Sigmoid colon (tissue), 7 donors: Measurements from ENCODE around the gene TUT4. TPM values are rescaled to one million over a fixed set of nuclear protein-coding genes. Genes with fewer than 3 reads are reported as not detected.

Source experiments
- DNase-seq: peaks from one replicate; pipeline ENCODE4 v3.0.0-alpha.2; 2019
- H3K27ac ChIP-seq, 4 donors: fragments of 200-600 bp; sonication (generic); one replicate each; pipeline ENCODE4 v1.5.1; 2016 to 2019; ENCODE audit warnings: mild to moderate bottlenecking in 1 of 4
- H3K27me3 ChIP-seq, 3 donors: fragments of 200-600 bp; sonication (generic); one replicate each; pipeline ENCODE4 v1.5.1; 2019; ENCODE audit warnings: mild to moderate bottlenecking in 1 of 3
- H3K36me3 ChIP-seq, 4 donors: fragments of 200-600 bp; sonication (generic); one replicate each; pipeline ENCODE4 v1.5.1; 2016 to 2019
- H3K4me1 ChIP-seq, 4 donors: fragments of 200-600 bp; sonication (generic); one replicate each; pipeline ENCODE4 v1.5.1; 2017 to 2019
- H3K4me3 ChIP-seq, 4 donors: fragments of 200-600 bp; sonication (generic); one replicate each; pipeline ENCODE4 v1.5.1; 2017 to 2019; ENCODE audit warnings: mild to moderate bottlenecking in 2 of 4, moderate library complexity in 1 of 4
- H3K9me3 ChIP-seq, 4 donors: fragments of 200-600 bp in 3 of 4; sonication (generic) in 3 of 4; one replicate each; pipeline versions ENCODE4 v1.5.1 to v1.6.1; 2013 to 2019
- EP300 ChIP-seq, 4 donors: sonication (generic); formaldehyde crosslinking; IDR thresholded peaks; one replicate each; pipeline ENCODE4 v1.6.1; 2017; ENCODE audit warnings: antibody characterized with exemption in 4 of 4
- POLR2A ChIP-seq, 2 donors: fragments of 450-650 bp; IDR thresholded peaks; one replicate each; pipeline ENCODE4 v1.6.1; 2016; ENCODE audit warnings: antibody characterized with exemption in 2 of 2, mild to moderate bottlenecking in 2 of 2, moderate library complexity in 2 of 2
- POLR2AphosphoS5 ChIP-seq, 4 donors: sonication (generic); formaldehyde crosslinking; IDR thresholded peaks; one replicate each; pipeline ENCODE4 v1.6.1; 2017; ENCODE audit warnings: antibody characterized with exemption in 4 of 4
- WGBS, 2 donors: extraction: QIAGEN DNeasy Blood & Tissue Kit; methylation state at CpG; one replicate each; pipeline ENCODE4 v1.1.7; 2013; 5-methylcytosine and 5-hydroxymethylcytosine counted together
- intact Hi-C: fragments of 100-400 bp; cut with DNase I; formaldehyde crosslinking; loops from one replicate; pipeline ENCODE4 v1.15.1; 2023
- polyA plus RNA-seq, 3 donors: library from polyadenylated mRNA; stranded (reverse); fragments of 200-250 nt; gene quantifications; one replicate each; pipeline ENCODE4 v1.2.3, GENCODE V29; 2013
- total RNA-seq, 4 donors: library from RNA; depleted of rRNA; stranded (reverse); fragments of >200 nt; gene quantifications; one replicate each; pipeline ENCODE4 v1.1.0, GENCODE V29; 2016
- TF ChIP-seq, protein P1 (sequence below), 4 experiments: fragments of 450-650 bp in 3 of 4; fragments of 200-600 bp in 1 of 4; IDR thresholded peaks; one replicate each; pipeline ENCODE4 v1.5.1; 2016 to 2019; ENCODE audit warnings: antibody characterized with exemption in 4 of 4, mild to moderate bottlenecking in 3 of 4, moderate library complexity in 2 of 4
- donor health status: healthy with polysubstance abuse.
- donor health status: Bipolar disorder and iron deficiency.
- donor health status: healthy.

TUT4 gene
- total and polyA plus RNA-seq, 7 donors: 3.2 to 66.9 (median 50.4) TPM

DNA sequence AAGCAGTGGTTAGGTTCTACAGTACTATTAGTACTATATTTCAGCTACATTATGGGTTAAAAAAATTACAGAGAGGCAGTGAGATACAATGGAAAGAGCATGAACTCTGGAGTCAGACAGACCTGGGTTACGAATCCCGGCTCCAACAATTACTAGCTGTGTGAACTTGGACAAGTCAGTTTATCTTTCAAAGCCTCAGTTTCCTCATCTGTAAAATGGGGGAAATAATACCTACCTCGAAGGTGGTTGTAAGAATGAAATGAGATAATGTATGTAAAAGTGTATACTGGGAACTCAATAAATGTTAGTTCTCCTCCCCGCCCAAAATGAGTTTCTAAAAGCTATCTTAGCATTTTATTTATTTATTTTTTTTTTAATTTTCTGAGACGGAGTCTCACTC, 89.0 kb downstream of the TUT4 start:
- 96% methylated on average over 5 of the region's 5 CpGs for WGBS, 2 donors
- DNase-seq: no peak
- Histone ChIP-seq H3K9me3 (no peaks in the 10 kb centered on the region), H3K27me3 (no peaks in the 10 kb centered on the region), H3K4me3 (no peak overlapping the region), H3K36me3 (peaks cover 0 to 26% (median 0%) of the 10 kb centered on the region in 4 donors), H3K27ac (no peak overlapping the region), H3K4me1 (no peaks in the 10 kb centered on the region)
- intact Hi-C loops: no loop called here
- TF ChIP-seq EP300 (IDR thresholded peaks at IDR 0.05) (no peak), POLR2A (IDR thresholded peaks at IDR 0.05) (no peak), POLR2AphosphoS5 (IDR thresholded peaks at IDR 0.05) (no peak)
- TF ChIP-seq, protein P1, sequence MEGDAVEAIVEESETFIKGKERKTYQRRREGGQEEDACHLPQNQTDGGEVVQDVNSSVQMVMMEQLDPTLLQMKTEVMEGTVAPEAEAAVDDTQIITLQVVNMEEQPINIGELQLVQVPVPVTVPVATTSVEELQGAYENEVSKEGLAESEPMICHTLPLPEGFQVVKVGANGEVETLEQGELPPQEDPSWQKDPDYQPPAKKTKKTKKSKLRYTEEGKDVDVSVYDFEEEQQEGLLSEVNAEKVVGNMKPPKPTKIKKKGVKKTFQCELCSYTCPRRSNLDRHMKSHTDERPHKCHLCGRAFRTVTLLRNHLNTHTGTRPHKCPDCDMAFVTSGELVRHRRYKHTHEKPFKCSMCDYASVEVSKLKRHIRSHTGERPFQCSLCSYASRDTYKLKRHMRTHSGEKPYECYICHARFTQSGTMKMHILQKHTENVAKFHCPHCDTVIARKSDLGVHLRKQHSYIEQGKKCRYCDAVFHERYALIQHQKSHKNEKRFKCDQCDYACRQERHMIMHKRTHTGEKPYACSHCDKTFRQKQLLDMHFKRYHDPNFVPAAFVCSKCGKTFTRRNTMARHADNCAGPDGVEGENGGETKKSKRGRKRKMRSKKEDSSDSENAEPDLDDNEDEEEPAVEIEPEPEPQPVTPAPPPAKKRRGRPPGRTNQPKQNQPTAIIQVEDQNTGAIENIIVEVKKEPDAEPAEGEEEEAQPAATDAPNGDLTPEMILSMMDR (IDR thresholded peaks at IDR 0.05): no peak

DNA sequence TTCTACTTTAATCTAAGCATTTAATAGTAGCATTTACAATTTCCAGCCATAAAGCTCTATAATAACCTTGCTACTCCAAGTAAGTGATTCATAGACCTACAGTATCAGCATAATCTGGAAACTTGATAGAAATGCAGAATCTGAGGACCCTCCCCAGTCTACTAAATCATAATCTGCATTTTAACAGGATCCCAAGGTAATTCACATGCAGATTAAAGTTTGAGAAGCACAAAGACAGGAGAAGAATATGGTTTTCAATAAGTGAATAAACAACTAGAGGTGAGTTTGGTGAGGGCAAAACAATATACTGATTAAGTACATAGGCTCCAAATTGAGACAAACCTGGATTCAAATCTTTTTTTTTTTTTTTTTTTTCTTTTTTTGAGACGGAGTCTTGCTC, 91.1 kb downstream of the TUT4 start:
- no peak overlapping the region for H3K4me3 ChIP-seq
- intact Hi-C loops: no loop called here
- no peaks in the 10 kb centered on the region for H3K27me3 ChIP-seq
- no peak overlapping the region for H3K27ac ChIP-seq
- H3K36me3 ChIP-seq: peaks cover 0 to 26% (median 0%) of the 10 kb centered on the region in 4 donors
- TF ChIP-seq POLR2AphosphoS5 (IDR thresholded peaks at IDR 0.05) (no peak), EP300 (IDR thresholded peaks at IDR 0.05) (no peak), POLR2A (IDR thresholded peaks at IDR 0.05) (no peak)
- TF ChIP-seq, protein P1 (IDR thresholded peaks at IDR 0.05): no peak
- no peaks in the 10 kb centered on the region for H3K9me3 ChIP-seq
- no peaks in the 10 kb centered on the region for H3K4me1 ChIP-seq
- no peak for DNase-seq
- 87 to 100% methylated on average over 1 of the region's 1 CpG for WGBS, 2 donors

DNA sequence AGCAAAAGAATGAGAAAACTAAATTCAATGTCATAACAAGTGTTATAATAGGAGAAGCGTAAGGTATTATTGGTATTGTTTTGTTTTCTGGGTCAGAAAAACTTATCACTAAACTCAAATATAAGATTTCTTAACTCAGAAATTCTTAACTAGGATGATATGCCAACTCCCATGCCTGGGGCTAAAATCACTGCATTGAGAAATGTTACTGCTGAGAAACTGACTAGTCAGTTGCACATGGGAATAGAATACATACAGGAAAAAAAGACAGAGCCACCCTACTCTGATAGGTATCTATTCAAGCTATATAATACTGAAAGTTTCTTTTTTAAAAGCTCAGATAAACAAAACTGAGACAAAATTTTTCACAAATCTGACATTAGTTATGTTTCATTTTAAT, 92.2 kb downstream of the TUT4 start:
- H3K9me3 ChIP-seq: no peaks in the 10 kb centered on the region
- intact Hi-C loops: no loop called here
- no peaks in the 10 kb centered on the region for H3K4me1 ChIP-seq
- TF ChIP-seq POLR2A (IDR thresholded peaks at IDR 0.05) (no peak), POLR2AphosphoS5 (IDR thresholded peaks at IDR 0.05) (no peak)
- H3K27me3 ChIP-seq: no peaks in the 10 kb centered on the region
- H3K27ac ChIP-seq: no peak overlapping the region
- 96 to 97% methylated on average over 1 of the region's 1 CpG for whole genome bisulfite sequencing, 2 donors
- H3K4me3 ChIP-seq: no peak overlapping the region
- H3K36me3 ChIP-seq: peaks cover 0 to 20% (median 0%) of the 10 kb centered on the region in 4 donors
- no peak for DNase-seq

DNA sequence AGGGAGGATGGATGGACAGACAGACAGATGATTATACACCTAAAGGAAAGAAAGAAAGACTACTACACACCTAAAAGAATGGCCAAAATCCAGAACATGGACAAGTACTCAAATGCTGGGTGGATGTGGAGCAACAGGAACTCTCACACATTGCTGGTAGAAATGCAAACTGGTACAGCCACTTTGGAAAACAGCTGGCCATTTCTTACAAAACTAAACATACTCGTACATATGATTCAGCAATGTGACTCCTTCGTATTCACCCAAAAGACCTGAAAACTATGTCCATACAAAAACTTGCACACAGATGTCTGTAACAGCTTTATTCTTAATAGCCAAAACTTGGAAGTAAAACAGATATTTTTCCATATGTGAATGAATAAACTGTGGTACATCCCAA, 97.2 kb downstream of the TUT4 start:
- TF ChIP-seq POLR2AphosphoS5 (IDR thresholded peaks at IDR 0.05) (no peak), POLR2A (IDR thresholded peaks at IDR 0.05) (no peak), EP300 (IDR thresholded peaks at IDR 0.05) (no peak)
- TF ChIP-seq, protein P1 (IDR thresholded peaks at IDR 0.05): no peak
- Histone ChIP-seq H3K27me3 (no peaks in the 10 kb centered on the region), H3K36me3 (peaks cover 0 to 25% (median 0%) of the 10 kb centered on the region in 4 donors), H3K9me3 (no peaks in the 10 kb centered on the region), H3K4me1 (no peaks in the 10 kb centered on the region), H3K27ac (no peak overlapping the region), H3K4me3 (no peak overlapping the region)
- intact Hi-C loops: no loop called here
- 95 to 96% methylated on average over 2 of the region's 2 CpGs for WGBS, 2 donors
- DNase-seq: no peak

DNA sequence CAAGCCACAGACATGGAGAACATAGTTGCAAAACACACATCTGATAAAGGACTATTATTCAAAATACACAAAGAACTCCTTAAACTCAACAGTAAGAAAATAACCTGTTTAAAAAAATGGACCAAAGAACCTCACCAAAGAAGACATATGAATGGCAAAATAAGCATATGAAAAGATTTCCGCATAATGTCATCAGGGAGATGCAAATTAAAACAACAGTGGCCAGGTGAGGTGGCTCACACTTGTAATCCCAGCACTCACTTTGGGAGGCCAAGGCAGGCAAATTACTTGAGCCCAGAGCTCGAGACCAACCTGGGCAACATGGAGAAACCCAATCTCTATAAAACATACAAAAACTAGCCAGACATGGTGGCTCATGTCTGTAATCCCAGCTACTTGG, 98.1 kb downstream of the TUT4 start:
- Histone ChIP-seq H3K36me3 (peaks cover 0 to 16% (median 0%) of the 10 kb centered on the region in 4 donors), H3K4me1 (no peaks in the 10 kb centered on the region), H3K27me3 (no peaks in the 10 kb centered on the region), H3K4me3 (no peak overlapping the region), H3K27ac (no peak overlapping the region), H3K9me3 (no peaks in the 10 kb centered on the region)
- TF ChIP-seq POLR2A (IDR thresholded peaks at IDR 0.05) (no peak), EP300 (IDR thresholded peaks at IDR 0.05) (no peak), POLR2AphosphoS5 (IDR thresholded peaks at IDR 0.05) (no peak)
- TF ChIP-seq, protein P1 (IDR thresholded peaks at IDR 0.05): no peak
- intact Hi-C loops: no loop called here
- no peak for DNase-seq
- WGBS, 2 donors: 95 to 99% methylated on average over 2 of the region's 2 CpGs
